Activated CD4-positive, alpha-beta T cell treated with anti-CD3 and anti-CD28 coated beads, Interleukin-2, Interleukin-4, amounts not matched to agents 100 ng/mL and 50 ng/mL, durations not matched to agents 16 hours and 8 hours (primary cell): ENCODE measurements around the gene CHRNA4.

Experiments
- DNase-seq: peaks from one replicate; pipeline ENCODE4 v3.0.0-alpha.2; 2020; ENCODE audit warnings: low spot score

CHRNA4 gene

GRCh38 chr20:63363981-63364561 is 2.9 kb upstream of the CHRNA4 start:
- no peak for DNase-seq

GRCh38 chr20:63363013-63363957 is 2.1 kb upstream of the CHRNA4 start:
- DNase-seq: no peak

GRCh38 chr20:63362436-63363009 is 1.4 kb upstream of the CHRNA4 start:
- DNase-seq: no peak

GRCh38 chr20:63361519-63362435 is 628 bp upstream of the CHRNA4 start:
- no peak for DNase-seq

GRCh38 chr20:63359937-63360849 is 956 bp downstream of the CHRNA4 start:
- DNase-seq: no peak

- no peak for DNase-seq
Measured at GRCh38 chr20:63359164-63359934, 1.8 kb downstream of the CHRNA4 start.

GRCh38 chr20:63357921-63358905 is 2.9 kb downstream of the CHRNA4 start:
- DNase-seq: no peak

GRCh38 chr20:63356931-63357879 is 3.9 kb downstream of the CHRNA4 start:
- DNase-seq: no peak

- DNase-seq: no peak
Measured at GRCh38 chr20:63356511-63356910, 4.6 kb downstream of the CHRNA4 start.

- DNase-seq: no peak
Measured at GRCh38 chr20:63355781-63356295, 5.3 kb downstream of the CHRNA4 start.

- DNase-seq: no peak
Measured at GRCh38 chr20:63354636-63355350, 6.4 kb downstream of the CHRNA4 start.

- no peak for DNase-seq
Measured at GRCh38 chr20:63352811-63353221, 8.3 kb downstream of the CHRNA4 start.

GRCh38 chr20:63351811-63352591 is 9.1 kb downstream of the CHRNA4 start:
- DNase-seq: no peak

- no peak for DNase-seq
Measured at GRCh38 chr20:63351326-63351700, 9.8 kb downstream of the CHRNA4 start.

GRCh38 chr20:63350597-63351325 is 10.4 kb downstream of the CHRNA4 start:
- DNase-seq: no peak
